ENCODE results near the gene BCL2L14. TPM values are rescaled to one million over a fixed set of nuclear protein-coding genes. Genes with fewer than 3 reads are reported as not detected.

BCL2L14 gene
- total RNA-seq, 6 experiments from 2014 or later, result not detected

- no peak for TF ChIP-seq CTCF (IDR thresholded peaks at IDR 0.05)
- Mint-ChIP-seq H3K36me3 (ENCODE audit: low read depth) (no peaks in the 10 kb centered on the region), H3K4me3 (no peak overlapping the region), H3K27ac (no peak overlapping the region), H3K27me3 (ENCODE audit: insufficient read depth) (peaks cover 11% of the 10 kb centered on the region; the same call in 1 of the 2 replicates), H3K4me1 (ENCODE audit: low read depth) (peaks cover 10% of the 10 kb centered on the region), H3K9me3 (no peaks in the 10 kb centered on the region)
- DNase-seq, result no peak
Measured at GRCh38 chr12:12034344-12034743, 36.4 kb upstream of the BCL2L14 start.

GRCh38 chr12:12035229-12035628, 35.5 kb upstream of the BCL2L14 start:
- Mint-ChIP-seq H3K4me1 (ENCODE audit: low read depth) (peaks cover 10% of the 10 kb centered on the region), H3K27me3 (ENCODE audit: insufficient read depth) (peaks cover 11% of the 10 kb centered on the region; the same call in 1 of the 2 replicates), H3K4me3 (no peak overlapping the region), H3K27ac (no peak overlapping the region), H3K36me3 (ENCODE audit: low read depth) (no peaks in the 10 kb centered on the region), H3K9me3 (no peaks in the 10 kb centered on the region)
- DNase-seq, result no peak
- TF ChIP-seq CTCF (IDR thresholded peaks at IDR 0.05), result no peak

GRCh38 chr12:12036901-12037300, 33.8 kb upstream of the BCL2L14 start:
- Mint-ChIP-seq H3K27me3 (ENCODE audit: insufficient read depth) (peaks cover 12% of the 10 kb centered on the region; the same call in 1 of the 2 replicates), H3K9me3 (no peaks in the 10 kb centered on the region), H3K4me1 (ENCODE audit: low read depth) (peaks cover 10% of the 10 kb centered on the region)

DNA sequence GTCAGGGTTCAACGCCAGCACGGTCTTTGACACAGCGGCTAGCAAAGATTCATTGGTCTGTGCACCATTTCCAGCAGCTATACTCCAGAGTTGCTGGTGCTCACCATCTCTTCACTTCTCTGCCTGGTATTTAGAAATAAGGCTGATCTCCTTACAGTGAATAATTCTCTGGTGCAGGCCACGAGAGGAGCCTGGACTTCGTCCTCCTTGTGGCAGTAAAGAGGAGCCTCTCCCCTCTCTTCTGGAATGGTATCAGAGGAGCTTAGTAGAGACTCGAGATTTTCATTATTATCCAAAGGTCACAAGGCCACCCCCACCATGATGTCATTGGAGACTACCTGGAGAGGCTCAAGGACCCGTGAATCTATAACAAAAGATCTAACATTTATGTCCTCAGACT, 30.8 kb upstream of the BCL2L14 start:
- H3K4me3 Mint-ChIP-seq, result no peak overlapping the region
- no peaks in the 10 kb centered on the region for H3K9me3 Mint-ChIP-seq
- DNase-seq, result no peak
- peaks cover 12% of the 10 kb centered on the region; the same call in 1 of the 2 replicates for H3K27me3 Mint-ChIP-seq (ENCODE audit: insufficient read depth)
- no peaks in the 10 kb centered on the region for H3K4me1 Mint-ChIP-seq (ENCODE audit: low read depth)
- TF ChIP-seq CTCF (IDR thresholded peaks at IDR 0.05), result no peak
- H3K27ac Mint-ChIP-seq, result no peak overlapping the region
- no peaks in the 10 kb centered on the region for H3K36me3 Mint-ChIP-seq (ENCODE audit: low read depth)

More at GRCh38 chr12:12036901-12037300, 33.8 kb upstream of the BCL2L14 start:
- Mint-ChIP-seq H3K27ac (no peak overlapping the region), H3K4me3 (no peak overlapping the region), H3K36me3 (ENCODE audit: low read depth) (no peaks in the 10 kb centered on the region)
- no peak for TF ChIP-seq CTCF (IDR thresholded peaks at IDR 0.05)
- no peak for DNase-seq

DNA sequence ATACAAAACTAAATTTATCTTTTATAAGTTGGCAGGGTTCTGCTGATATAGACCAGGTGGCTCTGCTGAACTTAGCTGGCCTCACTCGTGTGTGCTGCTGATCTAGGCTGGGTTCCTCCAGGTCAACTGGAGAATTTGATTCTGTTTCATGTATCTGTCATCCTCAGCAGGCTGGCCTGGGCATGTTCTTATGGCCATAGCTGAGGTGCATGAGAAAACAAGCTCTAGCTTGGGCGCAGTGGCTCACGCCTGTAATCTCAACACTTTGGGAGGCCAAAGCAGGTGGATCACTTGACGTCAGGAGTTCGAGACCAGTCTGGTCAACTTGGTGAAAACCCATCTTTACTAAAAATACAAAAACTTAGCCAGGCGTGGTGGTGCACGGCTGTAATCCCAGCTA, 24.3 kb upstream of the BCL2L14 start:
- no peaks in the 10 kb centered on the region for H3K4me1 Mint-ChIP-seq (ENCODE audit: low read depth)
- no peak for TF ChIP-seq CTCF (IDR thresholded peaks at IDR 0.05)
- no peaks in the 10 kb centered on the region for H3K36me3 Mint-ChIP-seq (ENCODE audit: low read depth)
- H3K27me3 Mint-ChIP-seq (ENCODE audit: insufficient read depth), result peaks cover 10% of the 10 kb centered on the region
- no peak overlapping the region for H3K4me3 Mint-ChIP-seq
- DNase-seq, result no peak
- no peak overlapping the region for H3K27ac Mint-ChIP-seq
- H3K9me3 Mint-ChIP-seq, result no peaks in the 10 kb centered on the region

- DNase-seq, result no peak
- H3K4me1 Mint-ChIP-seq (ENCODE audit: low read depth), result no peaks in the 10 kb centered on the region
- H3K27me3 Mint-ChIP-seq (ENCODE audit: insufficient read depth), result peaks cover 20% of the 10 kb centered on the region
- H3K36me3 Mint-ChIP-seq (ENCODE audit: low read depth), result no peaks in the 10 kb centered on the region
- no peak for TF ChIP-seq CTCF (IDR thresholded peaks at IDR 0.05)
- no peak overlapping the region for H3K27ac Mint-ChIP-seq
- no peaks in the 10 kb centered on the region for H3K9me3 Mint-ChIP-seq
- no peak overlapping the region for H3K4me3 Mint-ChIP-seq
Measured at GRCh38 chr12:12047682-12048081, 23.1 kb upstream of the BCL2L14 start.
